Ishikawa (cell line): ENCODE data around the gene ADGRD2.

ENCODE experiments used
- CREB1 ChIP-seq: IDR thresholded peaks from 2 replicates; pipeline ENCODE4 v1.6.1; 2012; ENCODE audit warnings: low read depth
- EGR1 ChIP-seq: IDR thresholded peaks from 2 replicates; pipeline ENCODE4 v1.6.1; 2012
- EP300 ChIP-seq: IDR thresholded peaks from 2 replicates; pipeline ENCODE4 v1.6.1; 2012; ENCODE audit warnings: borderline replicate concordance
- FOXM1 ChIP-seq: IDR thresholded peaks from 2 replicates; pipeline ENCODE4 v1.6.1; 2012; ENCODE audit warnings: low read depth, borderline replicate concordance
- NFIC ChIP-seq: IDR thresholded peaks from 2 replicates; pipeline ENCODE4 v1.6.1; 2012
- RAD21 ChIP-seq: IDR thresholded peaks from 2 replicates; pipeline ENCODE4 v1.6.1; 2012; ENCODE audit warnings: low read depth
- TAF1 ChIP-seq: IDR thresholded peaks from 2 replicates; pipeline ENCODE4 v1.6.1; 2012; ENCODE audit warnings: low read depth, mild to moderate bottlenecking
- TEAD4 ChIP-seq: IDR thresholded peaks from 2 replicates; pipeline ENCODE4 v1.6.1; 2012
- YY1 ChIP-seq: IDR thresholded peaks from 2 replicates; pipeline ENCODE4 v1.6.1; 2012; ENCODE audit warnings: low read depth
- TF ChIP-seq, protein P1 (sequence below): IDR thresholded peaks from 2 replicates; pipeline ENCODE4 v1.6.1; 2012; ENCODE audit warnings: low read depth, mild to moderate bottlenecking
- TF ChIP-seq, protein P2 (sequence below): IDR thresholded peaks from 2 replicates; pipeline ENCODE4 v1.6.1; 2012
- TF ChIP-seq, protein P3 (sequence below): IDR thresholded peaks from 2 replicates; pipeline ENCODE4 v1.6.1; 2012

DNA sequence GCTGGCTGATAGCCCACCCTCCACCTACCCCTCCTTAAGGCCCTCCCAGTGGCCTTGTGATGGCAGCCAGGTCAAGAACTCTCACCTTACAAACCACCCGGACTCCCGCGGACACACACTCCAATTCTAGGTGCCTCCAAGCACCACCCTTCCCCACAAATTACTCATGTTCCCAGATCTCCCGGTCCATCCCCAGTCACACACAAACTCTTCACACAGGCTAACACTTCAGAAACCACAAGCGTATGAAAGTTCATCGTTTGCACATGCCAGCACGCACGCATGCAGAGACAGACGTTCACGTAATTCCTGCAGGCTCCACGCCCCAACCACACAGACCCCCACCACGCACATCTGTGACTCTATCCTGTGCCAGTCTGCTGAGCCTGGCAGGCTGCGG is 39.0 kb downstream of the ADGRD2 start:
- TF ChIP-seq CREB1 = no peak
- no peak for TF ChIP-seq TEAD4
- TF ChIP-seq, protein P1, sequence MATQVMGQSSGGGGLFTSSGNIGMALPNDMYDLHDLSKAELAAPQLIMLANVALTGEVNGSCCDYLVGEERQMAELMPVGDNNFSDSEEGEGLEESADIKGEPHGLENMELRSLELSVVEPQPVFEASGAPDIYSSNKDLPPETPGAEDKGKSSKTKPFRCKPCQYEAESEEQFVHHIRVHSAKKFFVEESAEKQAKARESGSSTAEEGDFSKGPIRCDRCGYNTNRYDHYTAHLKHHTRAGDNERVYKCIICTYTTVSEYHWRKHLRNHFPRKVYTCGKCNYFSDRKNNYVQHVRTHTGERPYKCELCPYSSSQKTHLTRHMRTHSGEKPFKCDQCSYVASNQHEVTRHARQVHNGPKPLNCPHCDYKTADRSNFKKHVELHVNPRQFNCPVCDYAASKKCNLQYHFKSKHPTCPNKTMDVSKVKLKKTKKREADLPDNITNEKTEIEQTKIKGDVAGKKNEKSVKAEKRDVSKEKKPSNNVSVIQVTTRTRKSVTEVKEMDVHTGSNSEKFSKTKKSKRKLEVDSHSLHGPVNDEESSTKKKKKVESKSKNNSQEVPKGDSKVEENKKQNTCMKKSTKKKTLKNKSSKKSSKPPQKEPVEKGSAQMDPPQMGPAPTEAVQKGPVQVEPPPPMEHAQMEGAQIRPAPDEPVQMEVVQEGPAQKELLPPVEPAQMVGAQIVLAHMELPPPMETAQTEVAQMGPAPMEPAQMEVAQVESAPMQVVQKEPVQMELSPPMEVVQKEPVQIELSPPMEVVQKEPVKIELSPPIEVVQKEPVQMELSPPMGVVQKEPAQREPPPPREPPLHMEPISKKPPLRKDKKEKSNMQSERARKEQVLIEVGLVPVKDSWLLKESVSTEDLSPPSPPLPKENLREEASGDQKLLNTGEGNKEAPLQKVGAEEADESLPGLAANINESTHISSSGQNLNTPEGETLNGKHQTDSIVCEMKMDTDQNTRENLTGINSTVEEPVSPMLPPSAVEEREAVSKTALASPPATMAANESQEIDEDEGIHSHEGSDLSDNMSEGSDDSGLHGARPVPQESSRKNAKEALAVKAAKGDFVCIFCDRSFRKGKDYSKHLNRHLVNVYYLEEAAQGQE = no peak
- TF ChIP-seq FOXM1 = no peak
- TF ChIP-seq, protein P2, sequence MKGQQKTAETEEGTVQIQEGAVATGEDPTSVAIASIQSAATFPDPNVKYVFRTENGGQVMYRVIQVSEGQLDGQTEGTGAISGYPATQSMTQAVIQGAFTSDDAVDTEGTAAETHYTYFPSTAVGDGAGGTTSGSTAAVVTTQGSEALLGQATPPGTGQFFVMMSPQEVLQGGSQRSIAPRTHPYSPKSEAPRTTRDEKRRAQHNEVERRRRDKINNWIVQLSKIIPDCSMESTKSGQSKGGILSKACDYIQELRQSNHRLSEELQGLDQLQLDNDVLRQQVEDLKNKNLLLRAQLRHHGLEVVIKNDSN = no peak
- TF ChIP-seq YY1 = no peak
- no peak for TF ChIP-seq NFIC
- no peak for TF ChIP-seq EGR1
- TF ChIP-seq EP300 = no peak
- no peak for TF ChIP-seq TAF1
- TF ChIP-seq RAD21 = no peak
- TF ChIP-seq, protein P3, sequence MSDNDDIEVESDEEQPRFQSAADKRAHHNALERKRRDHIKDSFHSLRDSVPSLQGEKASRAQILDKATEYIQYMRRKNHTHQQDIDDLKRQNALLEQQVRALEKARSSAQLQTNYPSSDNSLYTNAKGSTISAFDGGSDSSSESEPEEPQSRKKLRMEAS = no peak
